Mucosa of stomach (tissue), 1 donor: Measurements from ENCODE around the gene TMEM115.

Experiments
- H3K27me3 ChIP-seq: one replicate; pipeline ENCODE4 v1.7.0; 2013; ENCODE audit warnings: mild to moderate bottlenecking, low read length; ENCODE audit not compliant: control insufficient read depth, insufficient read depth
- H3K36me3 ChIP-seq: one replicate; pipeline ENCODE4 v1.7.0; 2013; ENCODE audit warnings: low read length; ENCODE audit not compliant: control insufficient read depth, insufficient read depth
- H3K4me1 ChIP-seq: one replicate; pipeline ENCODE4 v1.7.0; 2013; ENCODE audit warnings: mild to moderate bottlenecking, low read length; ENCODE audit not compliant: control insufficient read depth, insufficient read depth
- H3K4me3 ChIP-seq: one replicate; pipeline ENCODE4 v1.7.0; 2013; ENCODE audit warnings: low read length
- H3K9ac ChIP-seq: one replicate; pipeline ENCODE4 v1.7.0; 2013; ENCODE audit warnings: mild to moderate bottlenecking, low read length, moderate library complexity
- H3K9me3 ChIP-seq: one replicate; pipeline ENCODE4 v1.7.0; 2013; ENCODE audit warnings: mild to moderate bottlenecking, low read length, moderate library complexity; ENCODE audit not compliant: control insufficient read depth
- donor health status: Pancreatic carcinoma.

Gene TMEM115

GRCh38 chr3:50323092-50323600 is 36.2 kb downstream of the TMEM115 start:
- H3K36me3 ChIP-seq = peaks cover 4% of the 10 kb centered on the region
- H3K9ac ChIP-seq = peak overlapping the region; percentile 92
- H3K9me3 ChIP-seq = no peaks in the 10 kb centered on the region
- H3K4me1 ChIP-seq = peaks cover 55% of the 10 kb centered on the region
- no peaks in the 10 kb centered on the region for H3K27me3 ChIP-seq
- H3K4me3 ChIP-seq = no peak overlapping the region

GRCh38 chr3:50322386-50323091 is 36.8 kb downstream of the TMEM115 start, which contains the start of gene HYAL2:
TSS of gene HYAL2 (minus strand) at chr3:50322745. CDS start at chr3:50320489, 2,256 bp downstream.
- H3K36me3 ChIP-seq = peaks cover 7% of the 10 kb centered on the region
- H3K9me3 ChIP-seq = no peaks in the 10 kb centered on the region
- peaks cover 60% of the 10 kb centered on the region for H3K4me1 ChIP-seq
- no peaks in the 10 kb centered on the region for H3K27me3 ChIP-seq
- H3K9ac ChIP-seq = peak within 1 kb of the TSS; percentile 92
- H3K4me3 ChIP-seq = peak within 1 kb of the TSS; percentile 62

GRCh38 chr3:50322115-50322385 is 37.3 kb downstream of the TMEM115 start:
- H3K4me1 ChIP-seq = peaks cover 60% of the 10 kb centered on the region
- peak overlapping the region; percentile 92 for H3K9ac ChIP-seq
- H3K9me3 ChIP-seq = no peaks in the 10 kb centered on the region
- H3K4me3 ChIP-seq = peak overlapping the region; percentile 62
- no peaks in the 10 kb centered on the region for H3K27me3 ChIP-seq
- peaks cover 7% of the 10 kb centered on the region for H3K36me3 ChIP-seq

GRCh38 chr3:50321336-50322114 is 37.8 kb downstream of the TMEM115 start:
- Histone ChIP-seq H3K9ac (peak overlapping the region; percentile 92), H3K9me3 (no peaks in the 10 kb centered on the region), H3K27me3 (no peaks in the 10 kb centered on the region), H3K4me3 (peak overlapping the region; percentile 62), H3K4me1 (peaks cover 61% of the 10 kb centered on the region), H3K36me3 (peaks cover 7% of the 10 kb centered on the region)

- Histone ChIP-seq H3K9me3 (no peaks in the 10 kb centered on the region), H3K4me1 (peaks cover 67% of the 10 kb centered on the region), H3K9ac (peak overlapping the region; percentile 92), H3K27me3 (no peaks in the 10 kb centered on the region), H3K36me3 (peaks cover 7% of the 10 kb centered on the region), H3K4me3 (peak overlapping the region; percentile 62)
Measured at GRCh38 chr3:50320853-50321335, 38.4 kb downstream of the TMEM115 start.

- Histone ChIP-seq H3K4me3 (peak overlapping the region; percentile 62), H3K9me3 (no peaks in the 10 kb centered on the region), H3K4me1 (peaks cover 76% of the 10 kb centered on the region), H3K9ac (peak overlapping the region; percentile 92), H3K27me3 (no peaks in the 10 kb centered on the region), H3K36me3 (peaks cover 13% of the 10 kb centered on the region)
Measured at GRCh38 chr3:50319894-50320625, 39.3 kb downstream of the TMEM115 start.

- no peak overlapping the region for H3K4me3 ChIP-seq
Measured at GRCh38 chr3:50319181-50319893, 40.0 kb downstream of the TMEM115 start.

GRCh38 chr3:50318615-50319014 is 40.7 kb downstream of the TMEM115 start:
- H3K4me3 ChIP-seq = no peak overlapping the region
- H3K27me3 ChIP-seq = no peaks in the 10 kb centered on the region

More at GRCh38 chr3:50319181-50319893, 40.0 kb downstream of the TMEM115 start:
- Histone ChIP-seq H3K27me3 (no peaks in the 10 kb centered on the region), H3K36me3 (peaks cover 14% of the 10 kb centered on the region), H3K9ac (no peak overlapping the region), H3K4me1 (peaks cover 81% of the 10 kb centered on the region), H3K9me3 (no peaks in the 10 kb centered on the region)

GRCh38 chr3:50318163-50318562 is 41.2 kb downstream of the TMEM115 start:
- Histone ChIP-seq H3K27me3 (no peaks in the 10 kb centered on the region), H3K4me1 (peaks cover 84% of the 10 kb centered on the region), H3K4me3 (no peak overlapping the region), H3K9me3 (no peaks in the 10 kb centered on the region), H3K9ac (peak overlapping the region; percentile 64), H3K36me3 (peaks cover 14% of the 10 kb centered on the region)

More at GRCh38 chr3:50318615-50319014, 40.7 kb downstream of the TMEM115 start:
- no peaks in the 10 kb centered on the region for H3K9me3 ChIP-seq
- peaks cover 84% of the 10 kb centered on the region for H3K4me1 ChIP-seq
- peaks cover 14% of the 10 kb centered on the region for H3K36me3 ChIP-seq
- peak overlapping the region; percentile 64 for H3K9ac ChIP-seq

GRCh38 chr3:50317300-50317699 is 42.0 kb downstream of the TMEM115 start:
- peak overlapping the region; percentile 64 for H3K9ac ChIP-seq
- peaks cover 14% of the 10 kb centered on the region for H3K36me3 ChIP-seq
- H3K9me3 ChIP-seq = no peaks in the 10 kb centered on the region
- peaks cover 77% of the 10 kb centered on the region for H3K4me1 ChIP-seq
- H3K4me3 ChIP-seq = no peak overlapping the region
- H3K27me3 ChIP-seq = no peaks in the 10 kb centered on the region

- no peaks in the 10 kb centered on the region for H3K9me3 ChIP-seq
- H3K4me1 ChIP-seq = peaks cover 71% of the 10 kb centered on the region
- peaks cover 14% of the 10 kb centered on the region for H3K36me3 ChIP-seq
- H3K4me3 ChIP-seq = no peak overlapping the region
- H3K9ac ChIP-seq = peak overlapping the region; percentile 64
- no peaks in the 10 kb centered on the region for H3K27me3 ChIP-seq
Measured at GRCh38 chr3:50316657-50317242, 42.6 kb downstream of the TMEM115 start.
